ENCODE measurements around the gene CARHSP1.
"Not testable (repeated sequence)": the region's sequence is repeated elsewhere in the genome, so short reads cannot be mapped to it uniquely, and the experiment has no call there.

The CARHSP1 gene

GRCh38 chr16:8892101-8892575, 23.3 kb upstream of the CARHSP1 start:
- no peak for DNase-seq

- no peak for DNase-seq
These were observed 21.7 kb upstream of the CARHSP1 start for GRCh38 chr16:8890549-8890921.

- DNase-seq = no peak
These were observed 21.2 kb upstream of the CARHSP1 start for GRCh38 chr16:8889893-8890548.

- DNase-seq = no peak
These were observed 20.4 kb upstream of the CARHSP1 start for GRCh38 chr16:8888951-8889892.

GRCh38 chr16:8887952-8888560, 19.2 kb upstream of the CARHSP1 start:
- no peak for DNase-seq

- no peak for DNase-seq
These were observed 18.6 kb upstream of the CARHSP1 start for GRCh38 chr16:8887431-8887765.

- no peak for DNase-seq
These were observed 18.0 kb upstream of the CARHSP1 start for GRCh38 chr16:8886593-8887430.

GRCh38 chr16:8885674-8886592, 17.1 kb upstream of the CARHSP1 start:
- no peak for DNase-seq

GRCh38 chr16:8882725-8883377, 14.0 kb upstream of the CARHSP1 start:
- DNase-seq = no peak

GRCh38 chr16:8882041-8882617, 13.3 kb upstream of the CARHSP1 start, which contains the start of gene LITAFD:
Gene LITAFD (plus strand): TSS chr16:8882351. CDS start chr16:8884356, 2,005 bp downstream.
- DNase-seq = no peak

GRCh38 chr16:8880839-8881510, 12.2 kb upstream of the CARHSP1 start:
- DNase-seq = no peak

- no peak for DNase-seq
These were observed 9.7 kb upstream of the CARHSP1 start for GRCh38 chr16:8878523-8878911.

- DNase-seq = no peak
These were observed 9.2 kb upstream of the CARHSP1 start for GRCh38 chr16:8877894-8878522.

GRCh38 chr16:8875317-8875716, 6.5 kb upstream of the CARHSP1 start:
- DNase-seq = not testable (repeated sequence)

- DNase-seq = no peak
These were observed 5.6 kb upstream of the CARHSP1 start for GRCh38 chr16:8874388-8874787.

- not testable (repeated sequence) for DNase-seq
These were observed 5.0 kb upstream of the CARHSP1 start for GRCh38 chr16:8873866-8874195.

- DNase-seq = no peak
These were observed 4.4 kb upstream of the CARHSP1 start for GRCh38 chr16:8872967-8873865.

GRCh38 chr16:8872071-8872470, 3.3 kb upstream of the CARHSP1 start:
- DNase-seq = no peak

GRCh38 chr16:8869988-8870241, 1.1 kb upstream of the CARHSP1 start:
- not testable (repeated sequence) for DNase-seq
